GM12801 (cell line): Measurements from ENCODE around the gene PCDHGB1.

Experiments
- TF ChIP-seq, protein P1 (sequence below): IDR thresholded peaks from one replicate; pipeline ENCODE4 v1.5.1; 2011; ENCODE audit warnings: control low read depth; ENCODE audit not compliant: insufficient read length; ENCODE audit errors: extremely low read depth

PCDHGB1 gene

GRCh38 chr5:141369994-141370848, 20.3 kb downstream of the PCDHGB1 start, which contains the start of gene PCDHGB3:
PCDHGB3 (plus strand) TSS chr5:141370242; CDS start chr5:141370395, 153 bp downstream.
- TF ChIP-seq, protein P1, sequence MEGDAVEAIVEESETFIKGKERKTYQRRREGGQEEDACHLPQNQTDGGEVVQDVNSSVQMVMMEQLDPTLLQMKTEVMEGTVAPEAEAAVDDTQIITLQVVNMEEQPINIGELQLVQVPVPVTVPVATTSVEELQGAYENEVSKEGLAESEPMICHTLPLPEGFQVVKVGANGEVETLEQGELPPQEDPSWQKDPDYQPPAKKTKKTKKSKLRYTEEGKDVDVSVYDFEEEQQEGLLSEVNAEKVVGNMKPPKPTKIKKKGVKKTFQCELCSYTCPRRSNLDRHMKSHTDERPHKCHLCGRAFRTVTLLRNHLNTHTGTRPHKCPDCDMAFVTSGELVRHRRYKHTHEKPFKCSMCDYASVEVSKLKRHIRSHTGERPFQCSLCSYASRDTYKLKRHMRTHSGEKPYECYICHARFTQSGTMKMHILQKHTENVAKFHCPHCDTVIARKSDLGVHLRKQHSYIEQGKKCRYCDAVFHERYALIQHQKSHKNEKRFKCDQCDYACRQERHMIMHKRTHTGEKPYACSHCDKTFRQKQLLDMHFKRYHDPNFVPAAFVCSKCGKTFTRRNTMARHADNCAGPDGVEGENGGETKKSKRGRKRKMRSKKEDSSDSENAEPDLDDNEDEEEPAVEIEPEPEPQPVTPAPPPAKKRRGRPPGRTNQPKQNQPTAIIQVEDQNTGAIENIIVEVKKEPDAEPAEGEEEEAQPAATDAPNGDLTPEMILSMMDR, result no peak

- TF ChIP-seq, protein P1, result no peak
Observed at GRCh38 chr5:141371572-141372475, 21.9 kb downstream of the PCDHGB1 start.

- TF ChIP-seq, protein P1, result no peak
Observed at GRCh38 chr5:141373673-141374317, 23.9 kb downstream of the PCDHGB1 start, which contains the start of gene PCDHGA6. PCDHGA6 (plus strand) TSS chr5:141373891; CDS start chr5:141374084, 193 bp downstream.

- TF ChIP-seq, protein P1, result no peak
Observed at GRCh38 chr5:141374627-141375026, 24.7 kb downstream of the PCDHGB1 start.

DNA sequence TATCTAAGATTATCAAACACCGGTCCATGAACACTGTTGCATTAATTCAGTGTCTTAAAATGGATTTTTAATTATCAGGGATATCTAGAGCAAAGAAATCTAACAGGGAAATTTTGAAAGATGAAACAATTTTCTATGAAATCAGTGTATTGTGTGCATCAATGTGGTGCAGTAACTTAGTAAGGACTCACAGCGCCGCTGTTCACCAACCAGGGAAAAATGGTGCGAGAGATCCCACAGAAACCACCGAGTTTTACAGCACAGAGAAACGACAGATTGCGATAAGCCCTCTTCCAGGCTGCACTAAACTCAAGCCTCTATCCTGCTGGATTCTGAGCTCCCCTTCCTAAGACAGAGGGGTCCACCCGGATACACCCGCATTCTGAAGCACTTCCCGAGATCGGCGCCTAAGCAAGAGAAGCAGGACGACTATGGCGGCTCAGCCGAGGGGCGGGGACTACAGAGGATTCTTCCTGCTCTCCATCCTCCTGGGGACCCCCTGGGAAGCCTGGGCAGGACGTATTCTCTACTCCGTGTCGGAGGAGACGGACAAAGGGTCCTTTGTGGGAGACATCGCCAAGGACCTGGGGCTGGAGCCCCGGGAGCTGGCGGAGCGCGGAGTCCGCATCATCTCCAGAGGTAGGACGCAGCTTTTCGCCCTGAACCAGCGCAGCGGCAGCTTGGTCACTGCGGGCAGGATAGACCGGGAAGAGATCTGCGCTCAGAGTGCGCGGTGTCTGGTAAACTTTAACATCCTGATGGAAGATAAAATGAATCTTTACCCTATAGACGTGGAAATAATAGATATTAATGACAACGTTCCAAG, 32.8 kb downstream of the PCDHGB1 start, which contains the start of gene PCDHGA7:
TSS of gene PCDHGA7 (plus strand) at position 274 of the 826 bp plus-strand sequence. CDS start at position 432, 158 bp downstream.
- TF ChIP-seq, protein P1, result no peak

DNA sequence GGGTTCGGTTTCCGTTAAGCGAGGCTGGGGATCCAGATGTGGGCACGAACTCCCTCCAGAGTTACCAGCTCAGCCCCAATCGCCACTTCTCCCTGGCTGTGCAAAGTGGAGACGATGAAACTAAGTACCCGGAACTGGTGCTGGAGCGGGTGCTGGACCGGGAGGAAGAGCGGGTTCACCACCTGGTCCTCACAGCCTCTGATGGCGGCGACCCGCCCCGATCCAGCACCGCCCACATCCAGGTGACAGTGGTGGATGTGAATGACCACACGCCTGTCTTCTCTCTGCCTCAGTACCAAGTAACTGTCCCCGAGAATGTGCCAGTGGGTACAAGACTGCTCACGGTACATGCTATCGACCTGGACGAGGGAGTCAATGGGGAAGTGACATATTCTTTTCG, 33.4 kb downstream of the PCDHGB1 start:
- TF ChIP-seq, protein P1, result no peak
